Stimulated activated CD4-positive, alpha-beta T cell treated with anti-CD3 and anti-CD28 coated beads, Interleukin-1b, Interleukin-23, amount 100 ng/mL, for 1 hour (primary cell): Measurements from ENCODE around the gene POTEF.
"Not testable (repeated sequence)": the region's sequence is repeated elsewhere in the genome, so short reads cannot be mapped to it uniquely, and the experiment has no call there.

Source experiments
- DNase-seq, 2 donors: peaks; one replicate each; pipeline ENCODE4 v3.0.0-alpha.2; 2020; ENCODE audit warnings: low read depth in 2 of 2

POTEF gene

GRCh38 chr2:130152816-130153595, 24.0 kb upstream of the POTEF start:
- no peak for DNase-seq

DNA sequence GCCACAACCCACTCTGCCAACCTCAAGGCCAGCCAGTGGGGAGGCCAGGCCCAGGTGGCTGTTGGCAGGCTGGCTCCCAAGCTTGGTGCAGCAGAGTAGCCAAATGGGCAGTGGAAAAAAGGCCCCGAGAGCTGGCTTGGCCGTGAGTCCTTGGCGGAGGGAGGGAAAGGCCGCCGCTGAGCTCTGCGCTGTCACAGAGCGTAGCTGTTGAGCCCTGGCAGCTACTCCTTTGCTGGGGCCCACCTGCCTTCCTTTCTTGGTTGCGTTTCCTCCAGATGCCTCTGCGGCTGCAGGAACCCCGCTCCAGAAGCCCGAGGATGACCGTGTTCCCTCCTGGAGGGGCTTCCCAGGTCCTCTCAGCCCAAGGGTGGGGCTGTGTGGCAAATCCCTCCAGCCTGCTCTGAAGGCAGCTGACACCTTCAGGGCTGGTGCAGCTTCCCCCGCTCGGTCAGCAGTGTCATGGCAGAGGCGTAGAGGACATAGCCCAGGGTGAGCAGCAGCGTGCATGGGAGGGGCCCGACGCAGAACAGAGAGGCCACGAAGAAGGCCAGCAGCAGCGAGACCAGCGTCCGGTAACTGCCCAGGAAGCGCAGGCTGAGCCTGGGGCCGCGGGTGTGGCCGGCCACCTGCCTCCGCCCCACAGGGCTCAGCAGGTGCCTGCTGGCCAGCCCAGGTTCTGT, 23.3 kb upstream of the POTEF start:
- not testable (repeated sequence) for DNase-seq

- not testable (repeated sequence) for DNase-seq
Observed at GRCh38 chr2:130151145-130151512, 22.1 kb upstream of the POTEF start.

DNA sequence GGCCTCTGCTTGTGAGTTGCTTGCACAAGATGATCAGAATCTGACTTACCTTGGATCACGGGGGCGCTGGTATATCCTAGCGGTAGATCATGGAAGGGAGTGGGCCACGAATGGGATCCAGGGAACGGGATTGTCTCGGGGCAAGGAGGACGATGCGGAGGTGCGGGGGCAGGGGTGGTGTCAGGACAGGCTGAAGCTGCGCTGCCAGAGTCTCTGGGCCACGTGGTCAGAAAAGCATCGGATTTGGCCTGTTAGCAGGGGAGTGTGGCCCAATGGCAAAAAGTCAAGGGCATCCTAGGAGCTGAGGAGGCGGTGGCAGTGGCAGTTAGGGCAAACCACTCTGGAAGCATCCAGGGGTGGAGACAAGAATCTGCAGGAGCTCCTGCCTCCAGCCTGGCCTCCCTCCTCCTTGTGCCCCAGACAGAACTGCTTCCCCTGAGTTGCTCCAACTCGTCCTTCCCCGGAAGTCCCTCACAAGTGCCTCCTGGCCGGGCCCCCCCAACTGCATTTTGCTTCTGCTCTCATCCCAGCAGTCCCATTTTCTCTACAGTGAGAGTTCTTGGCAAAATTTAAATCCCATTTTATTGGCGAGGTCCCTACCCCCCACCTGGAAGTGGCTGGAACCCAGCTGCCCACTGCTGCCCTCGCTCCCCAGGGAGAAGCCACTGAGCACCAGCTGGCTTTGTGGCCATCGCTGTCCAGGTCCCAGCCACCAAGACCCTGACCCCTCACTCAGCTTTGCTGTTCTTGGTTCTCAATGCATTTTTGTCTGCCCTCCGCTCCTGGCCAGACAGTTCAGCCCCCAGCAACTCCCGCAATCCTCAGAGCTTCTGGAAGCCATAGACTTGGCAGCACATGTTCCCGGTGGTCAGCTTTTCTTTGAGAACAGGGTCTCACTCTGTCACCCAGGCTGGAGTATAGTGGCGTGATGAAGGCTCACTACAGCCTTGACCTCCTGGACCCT, 21.4 kb upstream of the POTEF start:
- no peak for DNase-seq

GRCh38 chr2:130148515-130148914, 19.5 kb upstream of the POTEF start:
- DNase-seq = not testable (repeated sequence)

GRCh38 chr2:130145006-130145414, 16.0 kb upstream of the POTEF start, which contains the start of gene CCDC74B:
Gene CCDC74B (minus strand): TSS chr2:130145112. CDS start chr2:130144996, 116 bp downstream.
- DNase-seq = peak in 1 of 2 donors; percentile 18

GRCh38 chr2:130143266-130144039, 14.4 kb upstream of the POTEF start:
- not testable (repeated sequence) for DNase-seq

GRCh38 chr2:130142396-130143265, 13.6 kb upstream of the POTEF start:
- DNase-seq = not testable (repeated sequence)

GRCh38 chr2:130141645-130142370, 12.8 kb upstream of the POTEF start:
- DNase-seq = not testable (repeated sequence)

- not testable (repeated sequence) for DNase-seq
Observed at GRCh38 chr2:130141002-130141401, 12.0 kb upstream of the POTEF start.

- not testable (repeated sequence) for DNase-seq
Observed at GRCh38 chr2:130140516-130140915, 11.5 kb upstream of the POTEF start.

GRCh38 chr2:130139331-130140280, 10.6 kb upstream of the POTEF start:
- not testable (repeated sequence) for DNase-seq

DNA sequence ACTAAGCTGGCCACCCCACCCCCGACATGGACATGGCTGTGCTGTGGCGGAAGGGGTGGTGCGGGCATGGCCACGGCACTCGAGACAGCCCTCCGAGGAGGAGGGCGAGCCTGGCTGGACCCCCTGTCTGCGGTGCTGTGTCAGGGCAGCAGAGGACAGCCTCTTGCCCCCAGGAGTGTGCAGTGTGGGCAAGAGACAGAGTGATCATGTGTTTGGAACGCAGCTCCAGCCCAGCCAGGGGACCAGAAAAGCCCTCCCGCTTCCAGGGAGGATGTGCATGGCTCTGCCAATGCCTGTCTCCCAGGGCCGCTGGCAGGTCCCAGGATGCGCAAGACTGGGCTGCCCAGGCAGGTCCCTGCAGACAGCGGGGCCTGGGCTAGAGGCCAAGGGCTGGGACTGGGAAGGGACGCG, 9.8 kb upstream of the POTEF start:
- not testable (repeated sequence) for DNase-seq

- not testable (repeated sequence) for DNase-seq
Observed at GRCh38 chr2:130138326-130138725, 9.3 kb upstream of the POTEF start.

DNA sequence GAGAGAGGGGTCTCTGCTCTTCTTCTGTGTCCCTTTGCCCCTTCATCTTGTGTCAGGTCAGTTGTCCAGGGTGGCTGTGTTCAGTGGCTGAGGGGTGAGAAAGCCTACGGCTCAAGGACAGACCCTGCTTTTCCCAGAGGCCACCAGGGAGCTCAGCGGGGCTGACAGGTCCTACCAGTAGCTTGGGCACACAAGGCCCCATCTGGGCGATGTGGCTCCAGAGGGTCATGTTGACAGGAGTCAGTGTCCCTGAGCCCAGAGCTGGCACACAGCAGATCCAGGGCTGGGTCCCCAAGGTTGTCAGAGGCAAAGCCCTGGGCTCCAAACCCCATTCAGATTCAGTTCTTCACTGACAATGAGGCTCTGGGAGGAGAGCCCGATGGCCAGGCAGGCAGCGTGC, 8.1 kb upstream of the POTEF start:
- DNase-seq = not testable (repeated sequence)

DNA sequence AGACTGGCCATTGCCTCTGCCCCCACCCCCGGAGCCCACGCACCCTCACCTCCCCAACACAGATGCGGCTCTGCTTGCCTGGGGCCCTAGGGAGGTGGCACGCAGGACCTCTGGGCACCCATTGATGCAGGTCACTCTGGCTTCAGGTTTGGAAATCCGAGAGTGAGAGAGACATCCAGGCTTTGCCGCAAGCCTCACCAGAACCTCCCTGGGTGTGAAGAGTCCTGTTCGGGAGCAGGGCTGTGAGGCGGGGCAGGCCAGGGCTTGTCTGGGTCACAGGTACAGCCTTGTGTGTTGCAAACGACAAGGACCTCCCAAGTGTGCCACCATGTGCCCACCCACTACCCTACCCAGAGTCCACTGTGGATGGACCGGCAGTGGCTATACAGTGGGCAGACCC, 7.5 kb upstream of the POTEF start:
- DNase-seq = not testable (repeated sequence)

DNA sequence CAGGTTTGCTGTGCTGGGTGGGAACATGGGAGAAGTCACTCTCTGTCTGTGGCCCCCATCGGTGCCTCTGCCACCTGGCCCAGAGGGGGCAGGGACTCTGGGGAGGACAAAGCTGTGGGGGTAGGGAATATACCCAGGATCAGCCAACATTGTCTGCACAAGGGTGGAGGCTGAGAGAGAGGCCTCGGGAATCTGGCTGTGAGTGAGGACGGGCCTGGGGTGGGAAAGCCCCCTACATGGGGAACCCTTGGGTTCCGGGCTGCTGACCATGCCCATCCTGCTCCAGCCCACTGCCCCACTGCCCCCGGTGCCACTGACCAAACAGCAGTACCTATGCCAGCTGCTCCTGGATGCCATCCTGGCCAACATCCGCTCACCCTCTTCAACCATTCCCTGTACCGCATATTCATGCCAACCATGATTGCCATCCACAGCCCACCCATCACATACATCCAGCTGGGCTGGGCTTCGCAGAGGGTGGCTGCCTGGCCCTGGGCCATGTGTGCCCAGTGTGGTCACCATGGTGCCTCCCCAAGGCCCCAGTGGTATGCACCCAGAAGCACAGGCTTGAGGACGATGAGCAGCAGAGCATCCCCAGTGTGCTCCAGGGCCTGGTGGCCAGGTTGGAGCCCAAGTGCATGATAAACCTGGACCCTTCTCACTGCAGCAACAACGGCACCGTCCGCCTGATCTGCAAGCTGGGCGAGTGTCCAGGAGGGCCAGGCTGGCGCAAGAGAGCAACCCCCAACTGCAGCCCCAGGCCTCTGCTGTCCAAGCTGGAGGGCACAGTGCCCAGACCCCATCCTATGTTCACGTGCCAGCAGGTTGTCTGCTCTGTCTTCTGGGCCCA, 6.9 kb upstream of the POTEF start:
- no peak for DNase-seq
